Endothelial cell (in vitro differentiated cells): ENCODE measurements around the gene NPLOC4. TPM values are rescaled to one million over a fixed set of nuclear protein-coding genes. Genes with fewer than 3 reads are reported as not detected.

Source experiments
- DNase-seq: peaks from one replicate; pipeline ENCODE4 v3.0.0; 2021; ENCODE audit warnings: low spot score
- H3K27ac Mint-ChIP-seq: one replicate; pipeline ENCODE4 v1.8.0; 2021; ENCODE audit warnings: mixed read lengths, inconsistent platforms; ENCODE audit not compliant: unreplicated experiment
- H3K27me3 Mint-ChIP-seq: one replicate; pipeline ENCODE4 v1.8.0; 2021; ENCODE audit warnings: mild to moderate bottlenecking, moderate library complexity, mixed read lengths, inconsistent platforms; ENCODE audit not compliant: unreplicated experiment
- H3K36me3 Mint-ChIP-seq: one replicate; pipeline ENCODE4 v1.8.0; 2021; ENCODE audit warnings: mild to moderate bottlenecking, low read depth, mixed read lengths, inconsistent platforms; ENCODE audit not compliant: unreplicated experiment
- H3K4me1 Mint-ChIP-seq: one replicate; pipeline ENCODE4 v1.8.0; 2021; ENCODE audit warnings: mild to moderate bottlenecking, mixed read lengths, inconsistent platforms; ENCODE audit not compliant: unreplicated experiment
- H3K4me3 Mint-ChIP-seq: one replicate; pipeline ENCODE4 v1.8.0; 2021; ENCODE audit warnings: mild to moderate bottlenecking, mixed read lengths, inconsistent platforms; ENCODE audit not compliant: unreplicated experiment
- H3K9me3 Mint-ChIP-seq: one replicate; pipeline ENCODE4 v1.8.0; 2021; ENCODE audit warnings: mixed read lengths, inconsistent platforms; ENCODE audit not compliant: unreplicated experiment
- CTCF ChIP-seq: fragments of 200-600 bp; sonication (generic); IDR thresholded peaks from one replicate; pipeline ENCODE4 v1.5.0; 2021; ENCODE audit warnings: antibody characterized with exemption; ENCODE audit not compliant: unreplicated experiment
- total RNA-seq: library from RNA; stranded (reverse); fragmentation: NEBNext Ultra II Directional; extraction: Animal tissue kit (Norgen Biotek cat#: 25700); gene quantifications from one replicate; pipeline ENCODE4 v1.2.1, GENCODE V29; 2021; ENCODE audit not compliant: unreplicated experiment

NPLOC4 gene
- total RNA-seq, 1 donor from 2014 or later, result 133 TPM

GRCh38 chr17:81647640-81648012, 10.7 kb upstream of the NPLOC4 start:
- Mint-ChIP-seq H3K4me3 (peak overlapping the region; percentile 59), H3K27ac (no peak overlapping the region), H3K27me3 (peaks cover 27% of the 10 kb centered on the region), H3K9me3 (no peaks in the 10 kb centered on the region), H3K4me1 (peaks cover 2% of the 10 kb centered on the region), H3K36me3 (peaks cover 3% of the 10 kb centered on the region)
- no peak for TF ChIP-seq CTCF
- no peak for DNase-seq

- Mint-ChIP-seq H3K4me3 (peak overlapping the region; percentile 59), H3K27ac (no peak overlapping the region)
Observed at GRCh38 chr17:81646869-81647600, 10.1 kb upstream of the NPLOC4 start.

GRCh38 chr17:81644976-81645952, 8.4 kb upstream of the NPLOC4 start:
- peaks cover 21% of the 10 kb centered on the region for H3K27me3 Mint-ChIP-seq
- no peaks in the 10 kb centered on the region for H3K9me3 Mint-ChIP-seq
- no peaks in the 10 kb centered on the region for H3K4me1 Mint-ChIP-seq
- no peak overlapping the region for H3K27ac Mint-ChIP-seq
- TF ChIP-seq CTCF, result no peak
- H3K36me3 Mint-ChIP-seq, result peaks cover 3% of the 10 kb centered on the region
- no peak overlapping the region for H3K4me3 Mint-ChIP-seq
- DNase-seq, result no peak

More at GRCh38 chr17:81646869-81647600, 10.1 kb upstream of the NPLOC4 start:
- Mint-ChIP-seq H3K9me3 (no peaks in the 10 kb centered on the region), H3K27me3 (peaks cover 24% of the 10 kb centered on the region), H3K36me3 (peaks cover 3% of the 10 kb centered on the region), H3K4me1 (peaks cover 2% of the 10 kb centered on the region)
- no peak for TF ChIP-seq CTCF
- no peak for DNase-seq

- H3K4me1 Mint-ChIP-seq, result no peaks in the 10 kb centered on the region
- no peak for TF ChIP-seq CTCF
- no peak overlapping the region for H3K4me3 Mint-ChIP-seq
- peaks cover 3% of the 10 kb centered on the region for H3K36me3 Mint-ChIP-seq
- H3K27ac Mint-ChIP-seq, result no peak overlapping the region
- H3K9me3 Mint-ChIP-seq, result no peaks in the 10 kb centered on the region
- peaks cover 21% of the 10 kb centered on the region for H3K27me3 Mint-ChIP-seq
- no peak for DNase-seq
Observed at GRCh38 chr17:81644496-81644895, 7.6 kb upstream of the NPLOC4 start.
